ENCODE results near the gene GPHA2.

Gene GPHA2

GRCh38 chr11:64929625-64930024, 6.1 kb downstream of the GPHA2 start:
- no peak for DNase-seq

DNA sequence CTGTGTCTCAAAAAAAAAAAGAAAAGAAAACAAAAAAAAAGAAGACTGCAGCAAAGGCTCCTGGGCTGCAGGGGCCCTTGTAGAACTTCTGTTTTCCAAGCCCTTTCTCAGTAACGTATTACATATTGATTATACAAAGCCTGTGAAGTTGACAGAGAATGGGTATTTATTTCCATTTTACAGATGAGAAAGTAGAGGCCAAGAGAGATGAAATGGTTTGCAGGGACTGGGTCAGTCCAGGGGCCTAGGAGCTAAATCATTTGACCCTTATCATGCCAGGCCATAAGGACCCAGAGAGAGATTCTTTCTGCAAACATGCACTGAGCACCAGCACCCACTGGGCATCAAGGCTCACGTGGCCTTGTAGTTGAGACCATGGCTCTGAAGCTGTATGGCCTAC, 6.7 kb downstream of the GPHA2 start:
- DNase-seq: no peak

DNA sequence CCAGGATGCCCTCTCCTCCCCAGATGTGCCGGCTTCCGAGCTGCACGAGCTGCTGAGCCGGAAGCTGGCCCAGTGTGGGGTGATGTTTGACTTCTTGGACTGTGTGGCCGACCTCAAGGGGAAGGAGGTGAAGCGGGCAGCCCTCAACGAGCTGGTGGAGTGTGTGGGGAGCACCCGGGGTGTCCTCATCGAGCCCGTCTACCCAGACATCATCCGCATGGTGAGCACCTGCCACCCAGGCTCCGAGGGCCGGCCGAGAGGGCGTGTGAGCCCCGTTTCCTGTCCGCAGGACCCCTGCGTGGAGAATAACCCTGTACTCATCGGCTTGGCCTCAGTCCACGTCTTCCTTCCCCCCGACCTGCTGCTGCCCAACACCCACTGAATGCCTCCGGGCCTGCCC, 9.0 kb downstream of the GPHA2 start:
- no peak for DNase-seq

GRCh38 chr11:64925536-64926436, 9.9 kb downstream of the GPHA2 start:
- DNase-seq: no peak

- DNase-seq: peak; percentile 28
These were observed 10.8 kb downstream of the GPHA2 start for GRCh38 chr11:64924910-64925284.

GRCh38 chr11:64923944-64924909, 11.5 kb downstream of the GPHA2 start, which contains the start of gene PPP2R5B:
Gene PPP2R5B, plus strand, starts transcription at chr11:64924689. Its CDS starts 1,046 bp downstream, at chr11:64925735.
- DNase-seq: peak; percentile 95

DNA sequence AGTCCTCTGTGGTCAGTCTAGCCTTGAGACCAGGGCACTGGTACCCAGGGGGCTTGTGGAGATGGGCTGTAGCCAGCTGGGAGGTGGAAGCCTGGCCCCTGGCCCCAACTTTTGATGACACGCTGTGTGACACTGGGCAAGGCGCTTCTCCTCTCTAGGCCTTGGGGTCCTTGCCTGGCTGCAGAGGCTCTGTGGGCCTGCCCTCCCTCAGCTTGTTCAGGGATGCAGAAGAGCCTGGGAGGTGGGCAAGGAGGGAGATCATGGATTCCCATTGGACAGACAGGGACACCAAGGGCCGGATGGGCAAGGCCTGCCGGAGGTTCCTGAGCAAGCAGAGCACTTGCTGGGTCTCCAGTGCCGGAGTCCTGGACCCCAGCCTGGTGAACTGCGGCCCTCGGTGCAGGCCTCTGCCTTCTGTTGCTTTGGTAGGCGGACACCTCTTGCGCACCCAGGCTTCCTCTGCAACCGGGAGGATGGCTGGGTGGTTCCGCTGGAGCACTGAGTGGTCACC, 12.5 kb downstream of the GPHA2 start:
- no peak for DNase-seq

- no peak for DNase-seq
These were observed 14.3 kb downstream of the GPHA2 start for GRCh38 chr11:64921384-64921783.

DNA sequence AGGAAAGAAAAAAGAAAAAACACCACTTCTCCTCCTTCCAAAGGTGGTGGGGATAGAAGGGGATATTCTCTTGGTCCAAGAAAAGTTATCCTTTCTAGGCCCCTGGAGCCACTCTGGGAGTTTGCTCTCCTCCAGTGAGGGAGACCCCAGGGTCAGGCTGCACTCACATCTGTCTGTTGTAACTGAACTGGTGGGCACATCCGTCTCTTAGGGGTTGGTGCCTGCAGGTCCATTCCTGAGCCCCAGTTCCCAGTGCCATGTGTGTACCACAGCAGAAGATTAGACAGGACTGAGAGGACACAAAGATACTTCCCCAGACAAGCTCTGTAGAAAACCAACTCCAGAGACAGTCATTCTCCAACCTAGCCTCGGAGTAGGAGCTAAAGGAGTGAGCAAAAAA, 15.6 kb downstream of the GPHA2 start:
- DNase-seq: no peak

DNA sequence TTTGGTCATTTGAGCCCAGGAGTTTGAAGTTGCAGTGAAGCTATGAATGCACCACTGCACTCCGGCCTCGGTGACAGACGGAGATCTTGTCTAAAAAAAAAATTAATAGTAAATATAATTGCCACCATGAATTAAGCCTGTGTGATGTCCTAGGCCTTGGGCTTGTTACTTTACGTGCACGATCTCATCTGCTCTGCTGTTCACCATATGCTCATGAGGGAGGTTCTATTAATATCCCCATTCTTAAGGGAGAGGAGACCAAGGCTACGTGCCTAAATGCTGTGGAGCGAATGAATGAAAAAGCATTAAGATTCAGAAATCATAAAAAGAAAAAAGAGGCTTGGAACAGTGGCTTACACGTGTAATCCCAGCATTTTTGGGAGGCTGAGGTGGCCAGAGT, 16.1 kb downstream of the GPHA2 start:
- DNase-seq: no peak

- peak; percentile 60 for DNase-seq
These were observed 17.7 kb downstream of the GPHA2 start for GRCh38 chr11:64918017-64918416.

DNA sequence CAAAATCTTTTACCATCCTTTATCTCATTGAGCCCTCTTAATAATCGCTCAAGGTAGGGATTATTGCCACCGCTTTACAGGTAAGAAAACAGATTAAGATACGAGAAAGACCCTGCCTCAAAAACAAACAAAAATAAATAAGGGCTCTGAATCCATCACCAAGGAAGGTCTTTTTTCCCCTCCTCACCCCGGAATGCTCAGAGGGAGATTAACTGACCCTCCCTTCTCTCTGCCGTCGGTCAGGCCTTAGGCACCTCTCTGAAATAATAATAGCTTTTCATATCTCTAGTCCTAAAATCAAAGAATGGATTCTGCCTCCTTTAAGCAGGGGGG, 18.1 kb downstream of the GPHA2 start:
- no peak for DNase-seq

- peak; percentile 100 for DNase-seq
These were observed 18.7 kb downstream of the GPHA2 start, which contains the start of gene ATG2A for GRCh38 chr11:64916775-64917662. Gene ATG2A, minus strand, starts transcription at chr11:64917209. Its CDS starts 74 bp downstream, at chr11:64917135.

DNA sequence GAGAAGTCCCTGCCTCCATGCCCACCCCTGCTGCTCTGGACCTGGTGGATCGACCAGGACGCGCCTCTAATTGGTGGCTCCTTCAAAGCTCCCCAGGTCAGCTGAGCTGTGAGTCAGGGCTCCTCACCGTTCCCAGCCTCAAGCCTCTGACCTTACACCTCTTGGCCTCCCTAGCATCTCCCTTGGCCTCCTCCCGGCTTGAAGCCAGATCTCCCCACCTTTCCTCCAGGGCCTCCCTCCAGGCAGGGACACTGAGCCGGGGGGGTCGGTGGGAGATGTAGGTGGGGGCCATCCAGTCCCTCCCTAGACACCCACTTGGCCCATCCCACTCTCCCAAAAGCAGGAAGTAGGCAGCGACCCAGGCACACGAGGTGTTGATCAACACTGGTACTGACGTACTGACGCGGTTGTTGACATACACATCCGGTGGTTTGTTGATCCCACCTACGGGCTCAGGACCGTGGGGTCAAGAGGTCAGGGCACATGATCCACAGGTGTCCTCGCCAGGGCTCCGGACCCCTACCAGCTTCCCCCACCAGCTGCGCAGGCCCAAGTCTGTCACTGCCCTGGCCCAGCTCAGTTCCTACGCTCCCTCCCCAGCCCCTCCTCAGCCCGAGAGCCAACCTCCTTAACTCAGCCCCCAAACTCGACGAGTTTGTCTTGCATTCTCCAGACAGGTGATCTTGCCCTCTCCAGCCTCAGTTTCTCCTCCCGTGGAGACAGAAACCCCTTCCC, 19.5 kb downstream of the GPHA2 start:
- peak; percentile 49 for DNase-seq

GRCh38 chr11:64915376-64915887, 20.3 kb downstream of the GPHA2 start:
- no peak for DNase-seq

GRCh38 chr11:64914123-64914522, 21.6 kb downstream of the GPHA2 start:
- DNase-seq: no peak

GRCh38 chr11:64913171-64913727, 22.4 kb downstream of the GPHA2 start:
- no peak for DNase-seq

DNA sequence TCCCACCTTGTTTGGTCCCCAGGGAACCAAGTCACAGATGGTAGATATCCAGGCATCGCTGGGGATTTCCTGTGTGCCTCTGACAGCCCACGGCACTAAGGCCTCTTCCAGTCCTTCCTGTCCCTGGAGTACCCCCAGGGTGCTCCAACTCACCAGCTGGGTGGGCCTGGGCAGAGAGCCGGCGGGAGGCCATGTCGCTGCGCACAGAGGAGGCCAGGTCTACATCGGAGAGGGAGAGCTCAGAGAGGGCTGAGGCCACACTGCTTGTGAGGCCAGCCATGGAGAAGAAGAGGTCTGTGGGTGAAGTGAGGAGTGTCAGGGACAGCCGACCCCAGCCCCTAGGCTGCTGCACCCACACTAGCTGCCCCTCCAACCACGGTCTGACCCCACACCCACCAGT, 24.0 kb downstream of the GPHA2 start:
- DNase-seq: no peak

DNA sequence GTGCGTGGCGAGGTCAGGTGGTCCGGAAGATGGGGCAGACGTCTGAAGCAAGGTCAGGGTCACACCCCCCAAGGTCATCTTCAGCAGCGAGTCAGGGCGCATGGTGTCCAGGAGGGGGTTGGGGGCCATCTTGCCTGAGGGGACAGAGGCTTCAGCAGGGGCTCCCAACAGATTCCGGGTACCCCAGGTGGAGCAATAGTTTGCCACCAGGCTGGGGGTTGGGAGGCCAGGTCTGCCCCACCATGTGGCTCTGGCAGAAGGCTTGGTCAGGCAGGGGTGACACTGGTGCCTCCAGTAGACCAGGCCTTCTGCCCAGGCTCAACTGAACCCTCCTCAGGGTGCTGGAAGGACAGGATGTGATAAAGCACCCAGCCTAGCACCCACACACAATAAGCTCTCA, 24.6 kb downstream of the GPHA2 start:
- DNase-seq: no peak

DNA sequence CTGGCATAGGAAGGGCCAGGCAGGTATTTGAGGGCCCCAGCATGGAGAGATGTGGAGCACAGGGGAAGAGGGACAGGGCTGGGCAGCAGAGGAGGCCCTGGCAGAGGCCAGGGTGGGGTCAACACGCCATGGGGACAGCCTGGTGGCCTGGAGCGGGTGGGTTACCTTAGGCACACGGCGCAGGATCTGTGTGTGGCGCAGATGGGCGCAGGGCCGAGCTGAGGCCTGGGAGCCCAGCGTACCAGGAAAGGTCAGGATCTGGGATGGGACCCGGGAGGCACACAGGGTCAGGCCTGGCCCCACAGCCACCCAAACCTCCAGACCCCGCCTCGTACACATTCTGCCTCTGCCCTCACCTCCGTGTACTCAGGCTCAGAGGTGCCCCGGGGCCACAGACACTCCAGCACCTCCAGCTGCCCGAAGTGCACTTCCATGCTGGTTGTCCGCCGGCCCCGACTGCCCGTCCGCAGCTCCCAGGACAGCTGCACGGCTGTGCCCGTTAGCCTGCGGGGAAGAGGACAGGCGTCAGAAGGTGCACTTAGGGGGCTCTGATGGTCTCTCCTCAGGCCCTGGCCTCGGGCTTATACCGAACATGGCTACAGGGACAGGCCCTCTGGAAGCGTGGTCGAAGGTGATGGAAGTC, 25.1 kb downstream of the GPHA2 start:
- no peak for DNase-seq
